OCI-LY3 (cell line): ENCODE results near the gene OR6S1.

ENCODE experiments used
- CTCF ChIP-seq: fragments of 200-600, 300-600 bp; sonication (generic); IDR thresholded peaks from 2 replicates; pipeline ENCODE4 v1.5.1; 2014; ENCODE audit warnings: antibody characterized with exemption, low read length, low read depth
- EZH2phosphoT487 ChIP-seq: fragments of 200-600 bp; shearing (Covaris generic); IDR thresholded peaks from 2 replicates; pipeline ENCODE4 v1.6.1; 2018; ENCODE audit warnings: antibody characterized with exemption, mixed run types, low read depth

- TF ChIP-seq CTCF (no peak), EZH2phosphoT487 (no peak)
These were observed 29.1 kb downstream of the OR6S1 start for GRCh38 chr14:20612403-20612802.
